GM12878 (cell line): ENCODE measurements around the gene PRDM16. TPM values are rescaled to one million over a fixed set of nuclear protein-coding genes. Genes with fewer than 3 reads are reported as not detected.

ENCODE experiments used
- ATF3 ChIP-seq: IDR thresholded peaks from 2 replicates; pipeline ENCODE4 v1.6.1; 2011; ENCODE audit warnings: low read depth, mild to moderate bottlenecking, low read length, moderate library complexity, borderline replicate concordance; ENCODE audit errors: extremely low read depth
- BCLAF1 ChIP-seq: fragments of 450-650 bp; IDR thresholded peaks from 2 replicates; pipeline ENCODE4 v1.6.1; 2017; ENCODE audit warnings: antibody characterized with exemption, mild to moderate bottlenecking, moderate library complexity
- POLR2A ChIP-seq: IDR thresholded peaks from 2 replicates; pipeline ENCODE4 v1.6.1; 2011; ENCODE audit warnings: low read depth, mild to moderate bottlenecking, low read length
- polyA plus RNA-seq, 11 experiments: library from polyadenylated mRNA; depleted of rRNA in 4 of 11; unstranded in 6 of 11; stranded (reverse) in 5 of 11; fragments of >200 nt; fragmentation: Nextera tagmentation in 4 of 11; fragmentation: Illumina TruSeq in 1 of 11; extraction: Ambion mirVana in 4 of 11; extraction: Trizol in 1 of 11; gene quantifications; 1 replicate in 1 of 11; 2 replicates in 10 of 11; pipeline versions ENCODE4 v1.2.1 to v1.2.3, GENCODE V29; 2011 to 2016; ENCODE audit warnings: inconsistent platforms in 2 of 11, missing spikeins in 2 of 11, low read depth in 1 of 11
- total RNA-seq, 4 experiments: library from RNA; depleted of rRNA in 3 of 4; stranded (reverse); fragments of >200 nt in 3 of 4; fragmentation: Illumina TruSeq in 1 of 4; extraction: Trizol in 1 of 4; gene quantifications; 2 replicates each; pipeline versions ENCODE4 v1.2.1 to v1.2.3, GENCODE V29; 2013 to 2021
- TF ChIP-seq, protein P1 (sequence below): fragments of 450-650 bp; IDR thresholded peaks from 2 replicates; pipeline ENCODE4 v1.6.1; 2017; ENCODE audit warnings: mild to moderate bottlenecking, moderate library complexity

Gene PRDM16
- total and polyA plus RNA-seq, 10 of the 15 experiments (the other 5 are each of a cell fraction or from before 2014, with no cell fraction given), result 0.03 TPM; not detected in 9

GRCh38 chr1:3471356-3472087, 402.5 kb downstream of the PRDM16 start (continued):
- TF ChIP-seq BCLAF1, result no peak
- TF ChIP-seq ATF3, result no peak
- TF ChIP-seq, protein P1, sequence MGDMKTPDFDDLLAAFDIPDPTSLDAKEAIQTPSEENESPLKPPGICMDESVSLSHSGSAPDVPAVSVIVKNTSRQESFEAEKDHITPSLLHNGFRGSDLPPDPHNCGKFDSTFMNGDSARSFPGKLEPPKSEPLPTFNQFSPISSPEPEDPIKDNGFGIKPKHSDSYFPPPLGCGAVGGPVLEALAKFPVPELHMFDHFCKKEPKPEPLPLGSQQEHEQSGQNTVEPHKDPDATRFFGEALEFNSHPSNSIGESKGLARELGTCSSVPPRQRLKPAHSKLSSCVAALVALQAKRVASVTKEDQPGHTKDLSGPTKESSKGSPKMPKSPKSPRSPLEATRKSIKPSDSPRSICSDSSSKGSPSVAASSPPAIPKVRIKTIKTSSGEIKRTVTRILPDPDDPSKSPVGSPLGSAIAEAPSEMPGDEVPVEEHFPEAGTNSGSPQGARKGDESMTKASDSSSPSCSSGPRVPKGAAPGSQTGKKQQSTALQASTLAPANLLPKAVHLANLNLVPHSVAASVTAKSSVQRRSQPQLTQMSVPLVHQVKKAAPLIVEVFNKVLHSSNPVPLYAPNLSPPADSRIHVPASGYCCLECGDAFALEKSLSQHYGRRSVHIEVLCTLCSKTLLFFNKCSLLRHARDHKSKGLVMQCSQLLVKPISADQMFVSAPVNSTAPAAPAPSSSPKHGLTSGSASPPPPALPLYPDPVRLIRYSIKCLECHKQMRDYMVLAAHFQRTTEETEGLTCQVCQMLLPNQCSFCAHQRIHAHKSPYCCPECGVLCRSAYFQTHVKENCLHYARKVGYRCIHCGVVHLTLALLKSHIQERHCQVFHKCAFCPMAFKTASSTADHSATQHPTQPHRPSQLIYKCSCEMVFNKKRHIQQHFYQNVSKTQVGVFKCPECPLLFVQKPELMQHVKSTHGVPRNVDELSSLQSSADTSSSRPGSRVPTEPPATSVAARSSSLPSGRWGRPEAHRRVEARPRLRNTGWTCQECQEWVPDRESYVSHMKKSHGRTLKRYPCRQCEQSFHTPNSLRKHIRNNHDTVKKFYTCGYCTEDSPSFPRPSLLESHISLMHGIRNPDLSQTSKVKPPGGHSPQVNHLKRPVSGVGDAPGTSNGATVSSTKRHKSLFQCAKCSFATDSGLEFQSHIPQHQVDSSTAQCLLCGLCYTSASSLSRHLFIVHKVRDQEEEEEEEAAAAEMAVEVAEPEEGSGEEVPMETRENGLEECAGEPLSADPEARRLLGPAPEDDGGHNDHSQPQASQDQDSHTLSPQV, result no peak
- no peak for TF ChIP-seq POLR2A
- TF ChIP-seq, all 136 proteins: peak for 0
